ENCODE results near the gene CARD14.

CARD14 gene

GRCh38 chr17:80220054-80220735 is 50.4 kb downstream of the CARD14 start, which contains the start of the genes SGSH and SLC26A11:
SGSH (minus strand) TSS chr17:80220333; CDS start chr17:80220313, 20 bp downstream.
SLC26A11 (plus strand) TSS chr17:80220427; CDS start chr17:80221561, 1,134 bp downstream.
- no peak for TF ChIP-seq CTCF (IDR thresholded peaks at IDR 0.05; ENCODE audit: low read depth, low read length, missing control alignments)
- no peak for DNase-seq (ENCODE audit: low read depth)
- H3K4me3 ChIP-seq (ENCODE audit: low read depth, low read length): peak within 1 kb of the TSS; percentile 98

GRCh38 chr17:80220736-80221215 is 50.9 kb downstream of the CARD14 start:
- DNase-seq (ENCODE audit: low read depth): no peak
- peak overlapping the region; percentile 98 for H3K4me3 ChIP-seq (ENCODE audit: low read depth, low read length)
- no peak for TF ChIP-seq CTCF (IDR thresholded peaks at IDR 0.05; ENCODE audit: low read depth, low read length, missing control alignments)

- DNase-seq (ENCODE audit: low read depth): no peak
- TF ChIP-seq CTCF (IDR thresholded peaks at IDR 0.05; ENCODE audit: low read depth, low read length, missing control alignments): no peak
- no peak overlapping the region for H3K4me3 ChIP-seq (ENCODE audit: low read depth, low read length)
These were observed 51.7 kb downstream of the CARD14 start for GRCh38 chr17:80221351-80222105.

- no peak overlapping the region for H3K4me3 ChIP-seq (ENCODE audit: low read depth, low read length)
- no peak for TF ChIP-seq CTCF (IDR thresholded peaks at IDR 0.05; ENCODE audit: low read depth, low read length, missing control alignments)
- DNase-seq (ENCODE audit: low read depth): no peak
These were observed 52.7 kb downstream of the CARD14 start for GRCh38 chr17:80222376-80223141.

- no peak for DNase-seq (ENCODE audit: low read depth)
- TF ChIP-seq CTCF (IDR thresholded peaks at IDR 0.05; ENCODE audit: low read depth, low read length, missing control alignments): no peak
- H3K4me3 ChIP-seq (ENCODE audit: low read depth, low read length): no peak overlapping the region
These were observed 53.4 kb downstream of the CARD14 start for GRCh38 chr17:80223142-80223815.

GRCh38 chr17:80223838-80224497 is 54.1 kb downstream of the CARD14 start:
- no peak overlapping the region for H3K4me3 ChIP-seq (ENCODE audit: low read depth, low read length)
- no peak for DNase-seq (ENCODE audit: low read depth)
- TF ChIP-seq CTCF (IDR thresholded peaks at IDR 0.05; ENCODE audit: low read depth, low read length, missing control alignments): no peak

Data from GM12864 (cell line).